ENCODE results near the gene FAM107B.

FAM107B gene

DNA sequence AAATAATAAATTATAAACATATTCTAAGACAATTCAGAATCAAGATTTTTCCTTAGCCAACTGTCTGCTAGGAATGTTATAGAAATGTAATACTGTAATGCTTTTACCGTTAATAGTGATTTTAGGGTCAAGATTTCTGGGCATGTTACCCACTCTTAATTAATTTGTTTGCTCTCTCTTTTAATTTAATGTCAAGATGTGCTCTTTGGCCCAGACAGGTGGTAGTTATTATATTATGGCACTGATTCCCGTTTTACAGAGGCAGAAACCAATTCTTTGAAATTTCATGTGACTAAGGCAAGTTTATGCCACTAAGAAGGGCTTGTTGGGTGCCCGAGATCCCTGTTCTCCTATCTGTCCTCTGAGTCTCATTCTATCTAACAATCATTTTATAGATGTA, 959 bp upstream of the FAM107B start:
- no peak for DNase-seq

DNA sequence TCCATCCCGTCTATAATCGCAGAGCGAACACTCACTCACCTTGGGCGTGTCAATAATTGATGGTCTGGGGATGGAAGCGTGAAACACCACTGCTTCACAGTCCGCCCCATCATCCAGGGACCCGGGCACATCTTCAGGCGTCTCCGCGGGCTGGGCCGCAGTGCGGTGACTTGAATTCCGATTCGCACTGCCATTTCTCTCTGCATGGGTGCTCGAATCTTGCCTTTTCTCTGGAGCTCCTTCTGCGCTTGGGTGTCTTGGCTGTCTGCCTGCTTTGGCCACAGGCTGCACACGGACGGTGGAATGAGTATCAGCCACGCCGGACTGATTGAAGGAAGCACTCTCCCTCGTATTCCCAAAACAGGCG, 500 bp downstream of the FAM107B start:
- DNase-seq, result no peak

DNA sequence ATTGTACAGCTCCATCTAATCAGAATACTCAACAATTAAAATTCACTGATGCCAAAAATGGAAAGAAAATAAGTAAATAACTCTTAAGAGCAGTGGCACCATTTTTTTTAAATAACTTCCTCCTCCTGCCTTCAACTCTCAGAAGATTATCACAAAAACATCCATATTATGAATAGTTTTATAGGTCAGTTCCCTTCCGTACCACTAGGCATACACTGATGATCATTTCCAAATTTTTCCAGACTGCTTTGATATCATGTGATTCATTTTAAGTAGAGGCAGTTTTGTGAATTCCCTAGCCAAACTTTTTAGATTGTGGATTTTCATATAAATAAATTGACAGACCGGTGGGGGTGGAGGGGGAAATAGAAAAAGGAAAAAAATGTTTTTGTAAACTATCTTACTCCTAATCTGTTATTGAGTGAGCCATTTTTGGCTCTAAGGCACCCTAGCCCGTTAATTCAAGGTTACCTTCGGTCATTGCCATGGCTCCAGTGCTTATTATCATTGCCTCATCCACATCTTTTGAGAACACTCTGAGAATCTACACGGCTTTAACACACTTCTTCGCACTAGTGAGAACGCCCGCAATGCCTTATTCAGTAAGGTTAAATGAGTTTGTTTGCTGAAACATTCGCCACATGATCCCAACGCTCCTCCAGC, 1.0 kb downstream of the FAM107B start:
- no peak for DNase-seq

DNA sequence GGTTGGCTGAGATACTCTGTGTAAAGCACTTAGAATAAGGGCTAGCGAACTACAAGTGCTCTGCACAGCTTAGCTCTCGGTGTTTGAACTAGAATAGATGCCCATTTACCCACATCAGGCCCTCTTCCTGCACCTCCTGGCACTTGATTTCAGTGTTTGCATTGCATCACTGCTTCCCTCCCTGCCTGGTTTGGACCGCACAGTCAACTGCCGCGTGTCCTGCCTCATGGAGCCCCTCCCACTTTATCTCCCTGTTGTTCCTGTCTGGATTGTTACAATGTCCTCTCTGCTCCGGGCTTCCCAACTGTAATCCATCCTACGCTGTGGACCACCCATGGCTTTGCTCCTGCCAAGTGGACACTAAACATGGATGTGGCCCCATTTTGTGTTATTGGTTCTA, 2.3 kb downstream of the FAM107B start:
- DNase-seq, result no peak

DNA sequence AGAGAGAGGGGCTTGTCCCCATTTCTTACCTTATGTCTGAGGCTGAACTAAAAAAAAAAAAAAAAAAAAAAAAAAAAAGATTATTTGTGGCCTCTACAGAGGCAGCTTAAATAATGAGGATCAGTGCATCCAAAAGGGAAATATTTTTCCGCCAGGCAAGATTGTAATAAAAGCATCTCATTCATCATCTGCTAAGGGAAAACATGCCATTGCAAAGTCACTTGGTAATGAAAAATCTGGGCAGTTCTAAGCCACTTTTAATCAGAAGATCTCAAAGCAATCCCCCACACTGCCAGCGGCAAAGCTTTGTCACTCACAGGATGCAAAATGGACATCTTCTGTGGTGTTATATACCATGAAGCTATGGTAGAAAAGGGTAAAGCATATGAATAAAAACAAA, 3.8 kb downstream of the FAM107B start:
- no peak for DNase-seq

DNA sequence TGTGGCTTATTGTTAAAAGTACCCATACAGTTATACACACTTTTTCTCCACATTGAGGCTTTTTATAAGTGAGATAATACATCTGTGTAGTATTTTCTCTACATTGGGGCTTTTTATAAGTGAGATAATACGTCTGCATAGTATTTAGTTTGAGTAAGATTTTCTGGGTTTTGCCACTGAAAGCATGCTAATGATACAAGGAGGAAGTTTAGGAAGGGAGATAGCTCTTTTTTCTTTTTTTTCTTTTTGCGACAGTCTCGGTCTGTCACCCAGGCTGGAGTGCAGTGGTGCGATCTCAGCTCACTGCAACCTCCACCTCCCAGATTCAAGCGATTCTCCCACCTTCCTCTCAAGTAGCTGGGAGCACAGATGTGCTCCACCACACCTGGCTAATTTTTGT, 13.3 kb downstream of the FAM107B start:
- DNase-seq, result no peak

DNA sequence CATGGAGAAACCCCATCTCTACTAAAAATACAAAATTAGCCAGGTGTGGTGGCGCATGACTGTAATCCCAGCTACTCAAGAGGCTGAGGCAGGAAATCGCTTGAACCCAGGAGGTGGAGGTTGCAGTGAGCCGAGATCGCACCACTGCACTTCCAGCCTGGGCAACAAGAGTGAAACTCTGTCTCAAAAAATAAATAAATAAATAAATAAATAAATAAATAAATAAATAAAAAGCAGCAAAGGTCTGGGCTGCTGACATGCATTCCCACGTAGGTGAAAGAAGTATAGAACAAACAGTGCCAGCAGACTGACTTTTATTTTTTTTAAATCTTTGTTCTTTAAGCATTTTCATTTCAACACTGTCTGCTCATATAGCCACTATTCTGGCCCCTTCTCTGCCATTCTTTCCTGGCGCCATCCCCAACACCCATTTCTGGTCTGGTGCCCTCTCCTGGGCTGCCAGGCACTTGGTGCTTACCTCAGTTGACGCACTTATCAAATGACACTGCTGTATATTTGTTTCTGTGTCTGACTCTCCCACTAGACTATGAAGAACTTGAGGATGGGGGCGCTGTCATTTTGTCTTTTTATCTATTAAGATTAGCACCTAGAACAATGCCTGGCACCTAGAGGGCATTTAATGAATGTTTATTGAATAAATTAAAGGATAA, 15.6 kb downstream of the FAM107B start:
- no peak for DNase-seq

DNA sequence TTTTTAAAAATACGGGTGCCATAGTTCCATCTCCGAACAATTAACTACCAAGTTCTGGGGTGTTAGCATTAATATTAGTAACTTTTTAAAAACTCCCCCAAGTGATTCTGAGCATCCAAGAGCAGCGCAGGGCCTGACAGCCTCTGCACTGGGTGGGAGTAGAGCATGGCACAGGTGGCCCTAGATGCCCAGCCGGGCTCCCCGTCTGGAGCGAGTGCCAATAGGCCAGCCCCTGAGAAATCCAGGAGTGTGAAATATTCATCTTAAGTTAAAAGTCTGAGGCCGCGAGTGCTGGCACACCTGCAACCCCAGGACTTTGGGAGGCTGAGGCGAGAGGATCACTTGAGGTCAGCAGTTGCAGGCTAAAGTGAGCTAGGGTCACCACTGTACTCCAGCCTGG, 16.2 kb downstream of the FAM107B start:
- DNase-seq, result no peak

DNA sequence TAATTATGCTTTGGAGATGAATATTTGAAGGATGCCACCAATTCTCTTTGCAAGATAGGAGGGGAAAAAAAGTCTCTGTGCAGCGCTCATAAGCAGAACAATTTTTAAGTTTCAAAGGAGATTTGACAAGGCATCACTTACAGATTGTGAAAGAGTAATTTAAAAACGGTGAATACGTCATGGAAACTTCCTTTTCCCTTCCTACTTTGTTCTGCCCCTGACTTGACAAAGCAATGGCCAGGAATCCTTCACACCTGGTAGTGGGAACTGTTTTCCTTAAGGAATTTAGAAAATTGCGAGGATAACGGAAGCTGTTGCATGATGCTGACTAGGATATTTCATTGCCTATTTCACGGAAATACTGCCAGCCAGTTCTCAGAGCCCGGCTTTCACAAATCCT, 16.7 kb downstream of the FAM107B start:
- DNase-seq, result no peak

DNA sequence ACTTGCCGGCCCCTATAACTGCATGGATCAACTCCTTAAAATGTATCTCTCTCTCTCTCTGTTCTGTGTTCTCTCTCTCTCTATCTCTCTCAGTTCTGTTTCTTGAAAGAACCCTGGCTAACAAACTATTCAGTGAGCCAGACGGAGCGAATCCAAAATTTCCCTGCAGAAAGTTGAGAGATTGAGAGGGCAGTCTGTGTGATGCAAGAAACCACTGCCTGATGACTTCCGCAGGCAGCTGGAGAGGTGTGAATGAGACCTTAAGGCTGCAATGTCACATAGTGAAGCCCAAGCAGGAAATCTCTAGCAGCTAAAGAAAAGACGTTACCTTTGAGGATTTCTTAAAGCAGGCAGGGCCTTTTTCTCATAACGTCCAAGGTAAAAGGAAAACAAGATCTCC, 17.3 kb downstream of the FAM107B start:
- no peak for DNase-seq

DNA sequence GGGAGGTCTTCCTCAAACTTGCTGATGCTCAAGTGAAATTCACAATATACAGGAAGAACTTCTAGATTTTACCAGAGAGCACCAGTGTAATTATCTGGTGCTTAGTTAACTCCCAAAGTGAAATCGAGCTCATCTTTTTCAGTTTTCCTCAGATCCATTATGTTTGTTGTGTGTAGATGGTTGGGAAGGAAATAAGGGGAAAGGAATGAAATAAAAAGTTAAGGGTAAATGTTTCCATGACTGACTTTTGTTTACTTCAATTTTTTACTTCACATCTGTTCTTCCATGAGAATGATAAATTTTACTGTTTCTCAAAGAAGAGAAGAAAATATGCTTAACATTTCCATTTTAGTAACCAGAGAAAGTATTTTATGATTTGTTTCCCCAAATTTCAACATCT, 21.3 kb downstream of the FAM107B start:
- no peak for DNase-seq

DNA sequence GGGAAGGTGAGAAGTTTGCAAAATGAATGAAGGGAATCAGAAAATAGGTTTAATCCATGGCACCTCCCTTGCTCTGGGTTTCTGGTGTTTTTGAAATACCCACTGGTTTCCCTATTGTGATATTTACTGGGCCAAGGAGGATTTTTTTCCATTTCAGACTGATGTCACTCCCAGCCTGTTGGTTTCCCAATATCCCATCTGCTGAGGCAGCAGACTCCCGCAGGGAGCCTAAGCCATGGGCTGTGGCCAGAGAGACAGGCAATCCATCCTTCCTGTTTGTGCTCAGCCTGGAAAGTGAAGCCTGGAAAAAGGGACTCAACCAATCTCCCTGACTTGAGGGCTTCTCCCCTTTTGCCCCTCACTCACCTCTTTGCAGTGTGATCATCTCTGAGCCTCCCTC, 22.8 kb downstream of the FAM107B start:
- no peak for DNase-seq

DNA sequence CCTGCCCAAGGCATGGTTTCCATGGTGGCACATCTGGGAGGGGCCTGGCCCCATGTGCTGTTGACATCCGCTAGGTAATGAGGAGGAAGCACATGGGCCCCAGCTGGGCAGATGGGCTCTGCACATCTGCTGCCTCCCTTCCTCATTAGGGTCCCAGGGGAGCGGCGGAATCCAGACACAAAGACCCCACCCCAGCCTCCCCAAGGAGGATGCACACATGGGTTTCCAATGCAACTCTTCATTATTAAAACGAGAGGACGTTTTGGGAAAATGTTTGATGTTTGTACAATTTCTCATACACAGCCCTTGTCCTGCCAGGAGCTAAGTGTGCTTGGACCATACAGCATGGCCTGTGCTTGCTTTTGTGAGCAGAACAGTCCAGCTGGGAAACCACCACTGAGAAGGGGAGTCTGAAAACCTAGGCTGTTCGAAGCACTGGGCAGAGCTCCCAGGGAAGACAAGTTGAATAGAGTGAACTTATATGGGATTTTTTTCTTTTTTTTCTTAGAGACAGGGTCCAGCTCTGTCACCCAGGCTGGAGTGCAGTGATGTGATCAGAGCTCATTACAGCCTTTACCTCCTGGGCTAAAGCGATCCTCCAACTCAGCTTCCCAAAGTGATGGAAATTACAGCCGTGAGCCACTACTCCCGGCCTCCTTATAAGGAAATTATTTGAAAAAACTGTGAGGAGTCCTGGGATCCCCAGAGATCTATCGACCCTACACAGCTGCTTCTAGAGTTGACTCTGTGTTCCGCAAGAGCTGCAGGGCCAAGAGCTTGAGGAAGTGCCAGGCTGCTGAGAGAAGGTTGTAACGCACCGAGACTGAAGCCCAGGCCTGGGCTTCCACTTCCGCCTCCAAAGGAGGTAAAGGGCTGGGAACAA, 23.4 kb downstream of the FAM107B start:
- no peak for DNase-seq

DNA sequence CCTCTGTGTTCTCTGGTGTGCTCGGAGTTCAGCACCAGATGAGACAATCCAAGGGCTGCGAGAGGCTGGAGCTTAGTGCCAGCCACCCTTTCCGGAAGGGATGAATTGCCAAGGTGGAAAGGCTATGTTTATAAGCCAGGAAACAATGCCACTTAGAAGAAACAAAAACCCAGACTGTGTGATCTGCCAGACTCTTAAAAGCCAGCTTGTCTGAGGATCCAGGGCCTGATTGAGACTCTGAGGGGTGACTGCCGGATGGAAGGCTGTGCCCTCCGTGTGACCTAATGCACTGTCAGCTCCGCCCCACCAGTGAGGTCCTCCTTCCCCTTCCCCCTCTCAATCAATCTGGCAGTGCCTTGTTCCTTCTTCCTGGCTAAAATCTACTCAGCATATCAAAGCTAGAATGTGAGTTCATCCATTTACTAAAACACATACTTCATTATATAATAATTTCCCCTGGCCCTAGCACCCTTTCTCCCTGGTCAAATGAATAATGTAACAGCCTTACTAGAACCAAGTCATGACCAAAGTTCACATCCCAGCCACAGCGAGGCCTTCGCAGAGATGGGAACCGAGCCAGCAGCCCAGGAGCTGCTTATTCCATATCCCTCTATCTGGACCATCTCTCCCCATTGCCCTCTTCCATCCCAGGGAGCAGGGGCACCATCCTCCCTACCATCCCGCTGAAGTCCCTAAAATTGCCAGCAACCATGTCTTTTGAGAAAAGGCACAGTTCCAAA, 25.5 kb downstream of the FAM107B start:
- DNase-seq, result no peak

DNA sequence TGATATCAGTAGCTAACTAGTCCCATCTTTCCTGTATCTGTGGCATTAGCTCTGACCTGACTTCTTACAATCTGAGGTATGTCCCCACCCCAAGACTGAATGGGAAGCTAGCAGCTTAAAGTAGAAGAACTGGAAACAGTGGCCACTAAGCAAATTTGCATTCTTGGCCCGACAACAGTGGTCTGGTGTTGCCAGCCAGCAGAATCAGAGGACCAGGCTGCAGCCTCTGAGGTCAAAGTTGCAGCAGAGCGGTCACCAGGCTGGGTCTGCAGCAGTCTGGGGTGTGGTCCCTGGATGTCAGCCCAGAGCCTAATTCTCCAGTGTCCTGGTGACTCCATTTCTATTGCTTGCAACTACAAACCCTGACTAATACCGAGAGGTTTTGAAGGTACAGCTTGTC, 26.3 kb downstream of the FAM107B start:
- no peak for DNase-seq

DNA sequence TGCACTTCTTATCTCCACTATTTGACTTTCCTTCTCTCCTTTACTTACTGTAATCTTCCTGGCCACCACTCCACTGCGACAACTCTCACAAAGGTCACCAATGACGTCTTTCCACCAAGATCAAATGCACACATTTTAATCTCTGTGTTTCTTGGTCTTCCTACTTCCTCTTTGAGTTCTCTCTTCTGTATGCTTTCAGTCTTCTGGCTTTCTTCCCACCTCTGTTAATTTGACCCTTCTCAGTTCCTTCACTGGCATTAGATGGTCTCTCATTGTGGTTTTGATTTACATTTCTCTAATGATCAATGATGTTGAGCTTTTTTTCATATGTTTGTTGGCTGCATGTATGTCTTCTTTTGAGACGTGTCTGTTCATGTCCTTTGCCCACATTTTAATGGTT, 31.9 kb downstream of the FAM107B start:
- DNase-seq, result no peak

DNA sequence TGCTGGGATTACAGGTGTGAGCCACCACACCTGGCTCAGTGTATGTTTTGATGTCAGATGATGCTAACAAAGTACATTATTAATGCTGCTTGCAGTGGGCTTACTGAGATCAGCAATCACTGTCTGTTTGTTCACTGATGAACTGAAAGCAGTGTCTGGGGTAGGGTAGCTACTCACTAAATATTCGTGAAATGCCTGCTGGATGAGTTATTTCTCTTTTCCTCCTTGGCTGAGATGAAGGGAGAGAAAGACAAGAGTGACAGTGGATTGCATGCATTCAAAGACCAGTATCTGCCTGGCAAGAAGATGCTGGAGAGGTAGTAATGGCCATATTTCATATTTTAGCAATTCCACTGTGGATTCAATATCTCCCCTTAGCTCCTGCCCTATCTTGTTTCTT, 32.3 kb downstream of the FAM107B start:
- no peak for DNase-seq

DNA sequence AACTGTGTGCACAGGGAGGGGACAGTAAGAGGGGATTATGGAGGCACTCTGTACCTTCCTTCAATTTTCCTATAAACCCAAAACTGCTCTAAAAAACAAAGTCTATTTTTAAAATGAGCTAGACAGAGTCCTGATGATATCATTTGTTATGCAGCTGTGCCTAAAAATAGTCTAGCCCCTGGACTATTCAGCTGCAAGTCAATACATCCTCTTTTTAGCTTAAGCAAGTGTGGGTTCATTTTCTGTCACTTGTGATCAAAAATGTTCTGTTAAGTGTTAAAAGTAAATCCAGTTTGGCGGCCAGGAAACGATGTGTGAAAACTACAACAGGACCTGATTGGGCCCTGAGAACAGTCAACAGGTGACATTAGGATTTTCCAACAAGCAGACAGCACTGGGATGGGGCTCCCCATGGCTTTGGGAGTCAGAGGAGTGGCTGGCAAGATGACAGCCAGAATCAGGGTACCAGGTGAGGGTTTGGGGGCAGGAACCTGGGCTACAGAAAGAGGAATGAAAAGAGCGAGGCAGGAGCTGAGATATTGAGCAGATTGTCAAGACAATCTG, 33.9 kb downstream of the FAM107B start:
- DNase-seq, result no peak

DNA sequence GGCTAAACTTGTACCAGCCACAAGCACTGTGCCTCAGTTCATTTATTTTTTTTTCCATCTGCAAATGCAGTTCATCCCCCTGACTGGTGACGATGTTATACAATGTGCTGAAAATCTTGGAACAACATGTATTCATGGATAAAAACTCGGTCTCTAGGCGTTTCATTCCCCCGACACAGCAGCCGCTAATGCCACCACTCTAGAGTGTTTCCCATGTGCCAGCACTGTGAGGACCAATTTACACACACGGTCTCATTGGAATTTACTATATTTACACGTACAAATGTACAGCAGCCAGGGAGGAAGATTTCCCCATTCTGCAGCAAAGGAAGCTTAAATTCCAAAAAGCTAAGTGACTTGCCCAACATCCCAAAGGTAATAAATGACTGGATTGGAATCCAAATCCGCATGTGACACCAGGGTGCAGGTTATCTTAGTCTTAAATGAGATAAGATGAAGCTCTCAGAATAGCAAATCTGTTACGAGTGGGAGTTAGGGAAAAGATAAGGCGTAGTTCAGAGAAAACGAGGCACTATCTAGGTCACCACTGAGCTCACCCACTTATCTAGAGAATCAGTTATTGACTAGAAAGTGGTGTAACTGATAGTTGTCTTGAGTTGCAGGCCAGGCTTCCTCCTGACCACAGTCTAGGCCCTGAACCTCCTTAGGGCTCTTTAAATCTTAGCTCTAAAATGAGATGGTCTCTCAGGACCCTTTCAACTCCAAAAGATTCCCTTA, 36.7 kb downstream of the FAM107B start:
- DNase-seq, result no peak

DNA sequence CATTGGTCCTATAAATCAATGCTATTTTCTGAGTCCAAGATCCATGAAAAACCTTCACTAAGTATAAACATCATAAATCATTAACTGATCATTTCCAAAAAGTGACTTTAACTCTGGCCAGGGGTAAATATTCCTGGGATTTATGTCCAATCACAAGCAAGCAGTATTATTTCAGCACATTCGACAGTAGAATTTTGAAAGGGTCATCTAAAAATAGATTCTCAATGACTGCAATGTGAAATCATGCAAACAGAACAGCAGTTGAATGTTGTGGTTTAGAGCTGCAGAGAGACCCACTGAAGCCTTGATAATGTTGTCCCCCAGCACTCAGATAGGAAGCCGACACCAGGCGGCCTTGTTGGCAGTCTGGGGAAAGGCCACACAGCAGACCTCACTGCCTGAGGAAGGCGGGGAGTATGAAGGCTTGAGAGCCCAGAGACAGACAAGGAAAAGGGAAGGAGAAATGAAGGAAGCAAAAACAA, 38.1 kb downstream of the FAM107B start:
- DNase-seq, result no peak

DNA sequence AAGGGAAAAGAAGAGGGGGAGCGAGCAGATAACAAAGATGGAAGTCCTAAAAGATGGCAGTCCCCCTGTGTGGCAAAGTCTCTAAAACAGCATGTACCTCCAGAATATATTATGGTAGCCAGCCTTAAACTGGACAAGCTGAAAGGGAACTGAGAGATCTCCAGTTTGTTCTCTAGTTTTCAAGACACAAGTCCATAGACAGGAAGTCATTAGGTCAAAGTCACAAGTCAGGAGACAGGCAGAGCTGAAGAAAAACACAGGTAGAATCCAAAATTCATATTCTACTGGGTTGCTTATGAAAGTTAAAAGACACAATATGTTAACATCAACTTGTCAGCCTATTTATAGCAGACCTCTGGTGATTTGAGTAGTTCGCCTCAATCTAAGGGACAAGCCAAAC, 38.7 kb downstream of the FAM107B start:
- DNase-seq, result no peak

DNA sequence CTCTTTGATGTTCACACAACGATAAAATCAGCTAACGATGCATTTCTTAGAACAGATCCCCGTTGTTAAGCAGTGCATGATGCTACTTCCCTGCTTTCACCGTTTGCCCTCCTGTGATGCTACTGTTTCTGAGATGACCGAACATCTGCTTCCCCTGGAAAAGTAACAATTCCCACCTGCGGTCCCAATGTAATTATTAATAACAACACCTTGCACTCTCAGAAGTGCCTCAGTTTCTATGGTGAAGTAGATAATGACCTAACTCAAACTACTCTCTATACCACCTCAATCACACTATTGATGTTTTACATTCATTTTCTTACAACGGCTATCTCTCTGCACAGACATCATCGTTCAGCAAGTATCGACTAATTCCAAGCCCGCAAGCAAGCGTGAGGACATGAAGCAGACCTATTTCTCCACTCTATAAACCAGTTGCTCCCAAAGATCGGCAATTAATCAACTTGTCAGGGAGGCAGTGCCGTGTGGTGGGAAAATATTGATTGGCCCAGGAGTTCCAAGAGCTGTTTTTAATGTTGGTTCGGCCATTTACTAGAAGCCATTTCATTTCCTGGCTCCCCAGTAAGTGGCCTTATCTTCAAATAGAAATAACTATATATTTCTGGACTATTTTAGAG, 42.7 kb downstream of the FAM107B start:
- no peak for DNase-seq

Measured in NCI-H524 treated with DMSO at 0.1 percent for 48 hours (cell line).